GM18511 (cell line): Measurements from ENCODE around the gene RIMS3.

ENCODE experiments used
- ATAC-seq: cut with Tn5 transposase; IDR thresholded peaks from one replicate; pipeline ENCODE4 v1.9.1; 2021; ENCODE audit warnings: mild to moderate bottlenecking, moderate library complexity; ENCODE audit not compliant: unreplicated experiment

RIMS3 gene

GRCh38 chr1:40653851-40654537, 11.5 kb downstream of the RIMS3 start:
- ATAC-seq: no peak

DNA sequence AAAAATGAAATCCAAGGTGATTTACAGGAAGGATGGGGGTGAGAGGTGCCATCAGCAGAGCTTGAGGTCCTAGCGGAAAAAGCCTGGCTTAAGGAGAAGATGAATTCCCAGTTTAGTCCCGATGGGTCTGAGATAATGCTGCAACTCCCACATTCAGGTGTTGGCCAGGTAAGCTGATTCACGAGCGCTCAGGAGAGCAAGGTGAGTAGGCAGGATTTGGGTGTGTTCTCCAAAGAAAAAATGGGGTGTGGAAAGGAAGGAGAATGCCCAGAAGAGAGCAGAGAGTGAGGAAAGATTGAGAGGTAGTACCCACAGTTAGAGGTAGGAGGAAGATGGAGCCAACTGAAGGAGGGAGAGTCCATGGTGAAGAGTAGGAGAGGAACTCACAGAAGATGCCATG, 12.5 kb downstream of the RIMS3 start:
- no peak for ATAC-seq

DNA sequence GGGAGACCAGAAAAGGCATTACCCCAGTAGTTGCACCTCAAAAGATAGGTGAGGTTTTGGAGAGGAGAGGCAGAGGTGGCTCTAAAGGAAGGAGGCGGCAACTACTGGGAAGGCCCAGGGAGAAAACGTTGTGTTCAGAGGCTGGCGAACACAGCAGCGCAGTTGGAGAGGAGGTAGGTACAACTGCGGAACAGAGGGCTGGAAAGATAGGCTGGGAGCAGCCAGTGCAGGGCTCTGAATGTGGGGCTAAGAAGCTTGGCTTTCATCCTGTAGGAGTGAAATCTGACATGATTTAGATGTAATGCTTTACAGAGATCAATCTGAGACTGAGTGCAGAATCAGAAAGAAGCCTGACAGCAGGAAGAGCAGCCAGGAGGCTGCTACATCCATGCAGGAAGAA, 13.0 kb downstream of the RIMS3 start:
- ATAC-seq: no peak

GRCh38 chr1:40651138-40651857, 14.2 kb downstream of the RIMS3 start:
- no peak for ATAC-seq

GRCh38 chr1:40650075-40650474, 15.4 kb downstream of the RIMS3 start:
- no peak for ATAC-seq

DNA sequence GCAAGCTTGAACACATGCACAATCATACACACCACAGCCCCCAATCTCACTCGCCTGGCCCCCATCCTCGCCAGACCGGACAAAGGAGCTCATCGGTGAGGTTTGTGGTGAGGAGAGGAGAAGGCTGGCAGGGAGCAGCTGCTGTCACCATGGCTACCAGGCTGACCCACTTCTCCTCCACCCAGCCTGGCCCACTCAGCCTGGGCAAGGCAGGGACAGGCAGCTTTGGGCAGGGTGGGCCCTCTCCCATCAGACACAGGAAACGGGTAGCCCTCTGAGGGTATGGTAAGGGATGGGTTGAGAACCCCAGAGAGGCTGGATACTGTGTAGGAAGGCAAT, 15.9 kb downstream of the RIMS3 start:
- ATAC-seq: no peak

DNA sequence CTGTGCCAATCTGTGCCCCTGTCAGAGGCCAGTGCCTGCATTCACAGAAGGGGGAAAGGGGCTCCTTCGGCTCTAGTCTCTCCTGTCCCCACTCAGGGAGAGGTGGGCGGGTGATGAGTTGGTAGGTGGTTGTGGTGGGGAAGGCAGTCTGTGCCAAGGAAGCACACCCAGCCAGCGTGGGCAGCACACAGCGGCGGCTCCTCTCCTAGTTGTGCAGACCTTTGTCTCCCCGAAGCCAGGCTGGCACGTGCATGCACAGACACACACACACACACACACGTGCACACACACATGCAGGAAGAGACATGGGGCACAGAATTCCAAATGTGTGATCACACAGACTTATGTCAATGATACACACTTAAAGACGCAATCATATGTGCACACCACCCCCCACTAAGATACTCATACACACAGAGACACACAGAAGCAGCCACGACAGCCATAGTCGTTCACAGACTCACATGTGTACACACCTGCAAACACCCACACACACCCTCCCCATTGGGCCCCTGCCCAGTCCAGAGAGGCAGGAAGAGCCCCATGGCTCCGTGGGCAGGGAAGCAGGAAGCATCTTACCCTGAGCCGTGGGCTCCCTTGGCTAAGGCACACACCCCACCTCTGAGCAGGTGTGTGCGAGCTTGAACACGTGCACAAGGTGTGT, 16.4 kb downstream of the RIMS3 start:
- no peak for ATAC-seq

- ATAC-seq: no peak
Measured at GRCh38 chr1:40648200-40648599, 17.3 kb downstream of the RIMS3 start.

GRCh38 chr1:40646315-40646714, 19.2 kb downstream of the RIMS3 start:
- ATAC-seq: no peak

DNA sequence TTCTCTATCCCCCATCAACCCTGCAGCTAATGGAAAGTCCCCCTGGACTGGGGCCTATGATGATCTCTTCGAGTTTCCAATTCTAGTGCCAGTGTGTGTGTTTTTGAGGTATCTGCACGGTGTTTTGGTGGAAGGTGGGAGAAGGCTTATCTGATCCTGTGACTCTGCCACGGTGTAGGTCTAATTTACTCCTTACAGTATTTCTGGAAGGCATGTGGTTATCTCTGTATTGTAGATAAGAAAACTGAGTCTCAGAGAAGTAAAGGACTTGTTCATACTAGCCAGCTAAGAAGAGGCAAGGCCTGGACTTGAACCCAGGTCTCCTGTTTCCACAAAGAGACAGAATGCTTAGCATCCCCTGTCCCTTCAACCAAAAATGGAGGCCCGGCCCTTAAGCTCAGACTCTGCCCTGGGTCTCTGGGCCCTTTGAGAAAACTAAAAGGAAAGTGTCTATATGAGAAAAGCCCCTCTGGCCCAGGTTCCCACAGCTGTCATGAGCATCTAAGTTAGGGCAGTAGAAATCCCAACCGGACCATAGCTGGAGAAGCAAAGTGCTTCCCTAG, 20.3 kb downstream of the RIMS3 start:
- ATAC-seq: no peak

DNA sequence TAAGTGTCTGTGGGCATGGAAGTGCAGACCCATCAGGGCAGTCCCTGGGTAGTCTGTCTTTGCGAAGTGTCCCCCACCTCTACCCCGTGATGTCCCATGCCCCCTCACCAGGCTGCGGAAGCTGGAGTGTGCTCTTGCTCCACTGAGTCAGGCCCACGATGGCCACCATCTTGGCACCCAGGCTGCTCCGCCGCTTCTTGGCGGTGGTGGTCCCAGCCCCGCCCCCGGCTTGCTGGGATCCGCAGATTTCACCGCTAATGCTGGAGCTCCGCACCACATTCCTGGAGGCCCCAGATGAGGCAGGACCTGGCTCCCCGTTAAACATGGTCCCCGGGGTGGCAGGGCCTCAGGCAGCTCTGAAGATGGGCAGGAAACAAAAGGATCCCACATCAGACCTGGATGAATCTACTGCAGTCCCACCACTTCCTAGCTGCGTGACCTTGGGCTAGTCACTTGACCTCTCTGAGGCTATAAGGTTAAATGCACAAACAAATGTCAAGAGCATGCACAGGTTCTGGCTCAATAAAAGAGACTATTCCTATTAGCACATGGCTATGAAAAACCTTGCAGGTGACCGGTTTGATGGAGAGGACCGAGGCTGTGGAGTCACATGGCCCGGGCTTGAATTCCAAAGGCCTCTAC, 23.8 kb downstream of the RIMS3 start:
- ATAC-seq: no peak

DNA sequence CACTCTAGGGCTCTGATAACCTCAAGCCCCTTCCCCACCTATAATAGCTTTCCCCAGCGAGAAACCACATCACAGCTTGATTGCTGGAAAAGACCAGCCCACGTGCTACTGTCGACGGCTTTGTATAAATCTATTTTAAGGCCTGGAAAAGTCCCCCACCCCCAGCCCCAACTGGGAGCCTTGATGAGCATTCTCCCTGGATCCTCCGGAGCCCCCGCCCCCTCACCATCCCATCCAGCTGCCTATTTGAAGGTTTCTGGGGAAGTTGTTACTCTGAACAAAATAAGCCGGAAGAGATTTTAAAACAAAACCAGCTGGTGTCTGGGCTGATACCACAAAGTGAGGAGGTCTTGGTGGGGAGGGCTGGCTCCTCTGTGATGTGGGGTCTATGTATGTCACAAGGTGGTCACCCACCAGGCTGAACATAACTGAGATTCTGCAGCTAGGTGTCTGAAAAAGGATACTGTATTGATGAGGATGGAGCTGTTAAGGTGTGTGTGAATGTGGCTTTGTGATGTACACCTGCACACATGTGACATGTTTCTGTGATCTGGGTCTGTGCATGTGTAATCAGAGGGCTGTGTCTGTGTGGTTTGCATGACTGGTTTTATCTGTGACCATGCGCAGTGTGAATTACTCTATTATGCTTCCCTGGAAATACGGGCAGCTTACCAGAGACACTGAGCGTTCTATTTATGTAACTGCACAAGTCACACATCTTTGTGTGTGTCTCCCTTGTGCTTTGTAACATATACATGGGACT, 25.0 kb downstream of the RIMS3 start:
- no peak for ATAC-seq

DNA sequence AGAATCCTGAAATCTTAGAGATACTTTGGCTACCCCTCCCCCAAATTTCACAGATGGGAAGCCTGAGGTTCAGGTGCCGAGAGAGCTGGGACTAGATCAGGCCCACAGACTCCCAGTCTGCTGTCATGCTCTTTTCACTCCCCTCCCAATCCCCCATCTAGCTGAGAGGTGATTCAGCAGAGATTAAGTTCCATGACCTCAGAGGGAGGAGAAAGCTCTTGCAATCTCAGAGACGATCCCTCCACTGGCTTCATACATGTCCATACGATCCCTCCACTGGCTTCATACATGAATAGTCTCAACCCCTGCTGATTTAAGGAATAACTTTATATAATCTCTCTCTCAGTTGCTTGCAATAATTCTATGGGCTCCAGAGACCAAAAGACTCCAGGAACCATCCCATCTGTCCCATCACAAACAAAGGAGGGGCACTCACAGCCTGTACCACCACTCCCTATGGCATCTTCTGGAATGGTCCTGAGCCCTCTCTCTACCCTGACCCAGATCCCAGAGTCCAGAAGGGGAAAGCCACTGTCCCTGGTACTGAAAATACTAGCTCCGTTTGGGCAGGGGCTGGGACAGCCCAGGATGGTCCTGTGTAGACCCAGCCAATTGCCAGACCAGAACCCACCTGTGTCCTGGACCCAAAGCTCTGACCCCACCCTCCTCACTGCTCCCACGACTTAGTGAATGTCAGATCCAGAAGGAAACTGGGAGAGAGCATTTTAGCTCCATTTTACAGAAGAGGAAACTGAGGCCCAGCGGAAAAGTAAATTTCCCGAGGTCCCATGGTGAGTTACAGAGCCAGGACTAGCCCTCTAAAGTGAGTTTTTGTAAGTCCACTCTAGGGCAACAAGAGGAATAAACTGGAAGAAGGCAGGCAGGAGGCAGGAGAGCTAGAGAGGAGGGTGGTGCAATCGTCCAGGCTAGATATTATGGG, 27.1 kb downstream of the RIMS3 start:
- no peak for ATAC-seq

DNA sequence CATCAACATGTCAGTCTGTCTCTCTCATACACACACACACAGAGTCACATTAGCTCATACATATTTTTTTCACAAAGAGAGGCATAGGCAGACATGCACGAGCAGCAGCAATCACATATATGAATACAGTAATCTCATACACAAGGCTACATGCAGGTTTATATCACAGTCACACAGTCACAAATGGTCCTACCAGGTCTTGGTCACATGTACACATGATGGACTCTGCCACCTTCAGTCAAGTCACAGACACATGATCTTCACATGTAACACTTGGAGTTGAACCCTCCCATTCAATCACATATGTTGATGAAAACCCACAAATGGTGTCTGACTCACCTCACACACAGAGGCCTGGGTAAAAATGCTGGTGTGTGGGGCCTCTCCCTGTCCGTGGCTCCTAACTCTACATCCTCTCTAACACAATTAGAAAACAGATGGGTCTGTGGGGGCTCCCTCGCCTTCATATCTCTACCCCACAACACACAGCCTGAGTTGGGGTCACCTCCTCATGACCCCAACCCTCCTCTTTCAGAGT, 27.9 kb downstream of the RIMS3 start:
- no peak for ATAC-seq

GRCh38 chr1:40636777-40637176, 28.7 kb downstream of the RIMS3 start:
- no peak for ATAC-seq

DNA sequence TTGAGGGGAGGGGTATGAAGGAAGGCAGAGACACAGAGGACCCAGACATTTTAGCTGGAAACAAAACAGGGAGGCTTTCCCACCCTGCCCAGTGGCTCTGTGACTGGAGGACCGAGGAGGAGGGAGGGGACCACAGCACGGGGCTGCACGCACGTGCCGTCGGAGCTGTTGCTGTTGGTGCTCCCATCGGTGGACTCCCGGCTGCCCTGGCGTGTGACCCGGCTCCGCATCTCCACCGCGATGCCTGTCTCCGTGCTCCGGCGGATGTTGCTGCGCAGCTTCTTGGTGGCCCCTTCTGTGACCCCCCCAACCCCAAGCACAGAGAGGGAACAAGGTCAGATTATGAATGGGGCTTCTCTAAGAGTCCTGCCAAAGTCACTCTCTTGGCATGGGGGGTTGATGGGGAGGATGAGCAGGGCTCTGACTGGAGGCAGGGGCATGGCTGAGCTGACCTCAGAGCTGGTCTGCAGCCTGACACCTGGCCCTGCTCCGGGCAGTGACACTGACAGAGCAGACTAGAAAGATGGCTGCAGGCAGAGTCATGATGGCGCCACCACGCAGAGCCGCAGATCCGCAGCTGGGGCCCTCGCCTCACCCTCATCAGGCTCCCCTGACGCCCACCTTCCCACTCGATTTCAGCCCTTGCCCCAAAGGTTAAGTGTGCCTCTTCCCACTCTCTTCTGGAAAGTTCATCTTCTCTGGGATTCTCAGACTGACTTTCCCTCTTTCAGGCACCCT, 29.6 kb downstream of the RIMS3 start:
- ATAC-seq: no peak

GRCh38 chr1:40634901-40635655, 30.4 kb downstream of the RIMS3 start:
- no peak for ATAC-seq

- no peak for ATAC-seq
Measured at GRCh38 chr1:40633931-40634376, 31.5 kb downstream of the RIMS3 start.
